Mononuclear cell (primary cell): Measurements from ENCODE around the gene COLQ. TPM values are rescaled to one million over a fixed set of nuclear protein-coding genes. Genes with fewer than 3 reads are reported as not detected.

Experiments
- H3K27me3 ChIP-seq: 2 replicates; pipeline ENCODE4 v1.6.0; 2011; ENCODE audit warnings: low read length, control low read depth; ENCODE audit not compliant: insufficient read depth
- H3K4me1 ChIP-seq: 2 replicates; pipeline ENCODE4 v1.5.1; 2011; ENCODE audit warnings: mild to moderate bottlenecking, low read length, control low read depth; ENCODE audit not compliant: insufficient read depth
- H3K4me3 ChIP-seq: 2 replicates; pipeline ENCODE4 v1.5.1; 2011; ENCODE audit warnings: mild to moderate bottlenecking, low read length, moderate library complexity
- H3K9me3 ChIP-seq: 2 replicates; pipeline ENCODE4 v1.5.1; 2011; ENCODE audit warnings: low read depth, mild to moderate bottlenecking, control low read depth, low read length
- total RNA-seq: library from RNA; depleted of rRNA; stranded (reverse); fragments of >200 nt; gene quantifications from one replicate; pipeline ENCODE4 v1.2.3, GENCODE V29; 2012

COLQ gene
- total RNA-seq, 1 donor, result 1.9 TPM

GRCh38 chr3:15510493-15510892, 11.0 kb downstream of the COLQ start:
- Histone ChIP-seq H3K4me1 (no peaks in the 10 kb centered on the region), H3K9me3 (no peaks in the 10 kb centered on the region), H3K4me3 (no peak overlapping the region), H3K27me3 (no peaks in the 10 kb centered on the region)

- no peaks in the 10 kb centered on the region for H3K9me3 ChIP-seq
- no peaks in the 10 kb centered on the region for H3K27me3 ChIP-seq
- no peaks in the 10 kb centered on the region for H3K4me1 ChIP-seq
- H3K4me3 ChIP-seq, result no peak overlapping the region
Observed at GRCh38 chr3:15506571-15506970, 14.9 kb downstream of the COLQ start.

- no peaks in the 10 kb centered on the region for H3K4me1 ChIP-seq
- H3K9me3 ChIP-seq, result no peaks in the 10 kb centered on the region
- H3K4me3 ChIP-seq, result no peak overlapping the region
- H3K27me3 ChIP-seq, result no peaks in the 10 kb centered on the region
Observed at GRCh38 chr3:15505479-15506165, 15.9 kb downstream of the COLQ start.

- Histone ChIP-seq H3K9me3 (no peaks in the 10 kb centered on the region), H3K4me3 (no peak overlapping the region), H3K4me1 (peaks cover 7% of the 10 kb centered on the region), H3K27me3 (no peaks in the 10 kb centered on the region)
Observed at GRCh38 chr3:15502616-15503015, 18.9 kb downstream of the COLQ start.

GRCh38 chr3:15501126-15501525, 20.4 kb downstream of the COLQ start:
- no peaks in the 10 kb centered on the region for H3K9me3 ChIP-seq
- peaks cover 7% of the 10 kb centered on the region for H3K4me1 ChIP-seq

GRCh38 chr3:15500107-15500724, 21.3 kb downstream of the COLQ start:
- peaks cover 7% of the 10 kb centered on the region for H3K4me1 ChIP-seq
- no peaks in the 10 kb centered on the region for H3K27me3 ChIP-seq
- no peaks in the 10 kb centered on the region for H3K9me3 ChIP-seq
- H3K4me3 ChIP-seq, result no peak overlapping the region

More at GRCh38 chr3:15501126-15501525, 20.4 kb downstream of the COLQ start:
- H3K4me3 ChIP-seq, result no peak overlapping the region
- no peaks in the 10 kb centered on the region for H3K27me3 ChIP-seq

- Histone ChIP-seq H3K9me3 (no peaks in the 10 kb centered on the region), H3K27me3 (no peaks in the 10 kb centered on the region), H3K4me1 (peaks cover 7% of the 10 kb centered on the region), H3K4me3 (no peak overlapping the region)
Observed at GRCh38 chr3:15499536-15499935, 22.0 kb downstream of the COLQ start.

GRCh38 chr3:15498431-15499214, 22.9 kb downstream of the COLQ start:
- no peaks in the 10 kb centered on the region for H3K27me3 ChIP-seq
- peaks cover 7% of the 10 kb centered on the region for H3K4me1 ChIP-seq
- no peaks in the 10 kb centered on the region for H3K9me3 ChIP-seq
- H3K4me3 ChIP-seq, result no peak overlapping the region

GRCh38 chr3:15497964-15498363, 23.5 kb downstream of the COLQ start:
- Histone ChIP-seq H3K4me1 (peaks cover 7% of the 10 kb centered on the region), H3K4me3 (no peak overlapping the region), H3K27me3 (no peaks in the 10 kb centered on the region), H3K9me3 (no peaks in the 10 kb centered on the region)

GRCh38 chr3:15496341-15496664, 25.2 kb downstream of the COLQ start:
- no peaks in the 10 kb centered on the region for H3K27me3 ChIP-seq
- no peak overlapping the region for H3K4me3 ChIP-seq
- H3K4me1 ChIP-seq, result peaks cover 7% of the 10 kb centered on the region
- no peaks in the 10 kb centered on the region for H3K9me3 ChIP-seq

GRCh38 chr3:15495461-15496340, 25.8 kb downstream of the COLQ start:
- H3K4me1 ChIP-seq, result peaks cover 7% of the 10 kb centered on the region

GRCh38 chr3:15493436-15493835, 28.1 kb downstream of the COLQ start:
- Histone ChIP-seq H3K4me3 (no peak overlapping the region), H3K27me3 (no peaks in the 10 kb centered on the region), H3K9me3 (no peaks in the 10 kb centered on the region), H3K4me1 (no peaks in the 10 kb centered on the region)

More at GRCh38 chr3:15495461-15496340, 25.8 kb downstream of the COLQ start:
- H3K9me3 ChIP-seq, result no peaks in the 10 kb centered on the region
- no peak overlapping the region for H3K4me3 ChIP-seq
- no peaks in the 10 kb centered on the region for H3K27me3 ChIP-seq

- Histone ChIP-seq H3K9me3 (no peaks in the 10 kb centered on the region), H3K27me3 (no peaks in the 10 kb centered on the region), H3K4me1 (no peaks in the 10 kb centered on the region), H3K4me3 (no peak overlapping the region)
Observed at GRCh38 chr3:15492847-15493360, 28.6 kb downstream of the COLQ start.

GRCh38 chr3:15491143-15491542, 30.4 kb downstream of the COLQ start:
- no peaks in the 10 kb centered on the region for H3K9me3 ChIP-seq
- H3K27me3 ChIP-seq, result no peaks in the 10 kb centered on the region
- no peak overlapping the region for H3K4me3 ChIP-seq
- H3K4me1 ChIP-seq, result no peaks in the 10 kb centered on the region
